Spleen (tissue), 11 donors: Measurements from ENCODE around the gene GLIS1. TPM values are rescaled to one million over a fixed set of nuclear protein-coding genes. Genes with fewer than 3 reads are reported as not detected.

Source experiments
- DNase-seq: peaks from one replicate; pipeline ENCODE4 v3.0.0-alpha.2; 2020
- H3K27ac ChIP-seq, 8 donors: fragments of 200-600 bp; sonication (generic) in 7 of 8; 1 replicate in 4 of 8; 2 replicates in 4 of 8; pipeline versions ENCODE4 v1.5.0 to v1.8.0; 2016 to 2021; ENCODE audit warnings: inconsistent platforms in 4 of 8, mild to moderate bottlenecking in 4 of 8, moderate library complexity in 1 of 8
- H3K27me3 ChIP-seq, 7 donors: fragments of 200-600 bp; sonication (generic) in 6 of 7; replicated peaks in 1 of 7; 1 replicate in 4 of 7; 2 replicates in 3 of 7; pipeline versions ENCODE4 v1.5.0 to v1.8.0; 2016 to 2021; ENCODE audit warnings: inconsistent platforms in 3 of 7, mild to moderate bottlenecking in 1 of 7
- H3K36me3 ChIP-seq, 6 donors: fragments of 200-600 bp; sonication (generic) in 5 of 6; 1 replicate in 4 of 6; 2 replicates in 2 of 6; pipeline versions ENCODE4 v1.5.0 to v1.8.0; 2016 to 2021; ENCODE audit warnings: inconsistent platforms in 2 of 6
- H3K4me1 ChIP-seq, 6 donors: fragments of 200-600 bp; sonication (generic) in 5 of 6; 1 replicate in 3 of 6; 2 replicates in 3 of 6; pipeline versions ENCODE4 v1.5.0 to v1.8.0; 2016 to 2021; ENCODE audit warnings: inconsistent platforms in 3 of 6
- H3K4me3 ChIP-seq, 8 donors: fragments of 200-600 bp; sonication (generic) in 7 of 8; 1 replicate in 4 of 8; 2 replicates in 4 of 8; pipeline versions ENCODE4 v1.5.0 to v1.8.0; 2016 to 2021; ENCODE audit warnings: inconsistent platforms in 4 of 8, mild to moderate bottlenecking in 4 of 8, moderate library complexity in 2 of 8
- H3K9me3 ChIP-seq, 8 donors: fragments of 200-600 bp; sonication (generic) in 7 of 8; 1 replicate in 4 of 8; 2 replicates in 4 of 8; pipeline versions ENCODE4 v1.5.0 to v1.8.0; 2016 to 2021; ENCODE audit warnings: inconsistent platforms in 4 of 8
- POLR2A ChIP-seq, 3 donors: fragments of 450-650 bp; IDR thresholded peaks; one replicate each; pipeline ENCODE4 v1.5.1; 2017; ENCODE audit warnings: antibody characterized with exemption in 3 of 3, mild to moderate bottlenecking in 1 of 3
- POLR2AphosphoS5 ChIP-seq, 3 donors: sonication (generic); formaldehyde crosslinking; IDR thresholded peaks; one replicate each; pipeline ENCODE4 v1.5.1; 2017; ENCODE audit warnings: antibody characterized with exemption in 3 of 3
- WGBS, 5 donors: extraction: QIAGEN DNeasy Blood & Tissue Kit in 3 of 5; methylation state at CpG; one replicate each; pipeline versions ENCODE4 v1.1.5 to v1.1.7; 2013 to 2018; 5-methylcytosine and 5-hydroxymethylcytosine counted together
- intact Hi-C: fragments of 100-400 bp; cut with DNase I; formaldehyde crosslinking; loops from one replicate; pipeline ENCODE4 v1.15.0; 2023; ENCODE audit warnings: low total_unique reads
- polyA plus RNA-seq, 3 donors: library from polyadenylated mRNA; stranded (reverse); fragments of 200-250 nt; gene quantifications; one replicate each; pipeline ENCODE4 v1.2.1, GENCODE V29; 2013
- total RNA-seq, 7 donors: library from RNA; depleted of rRNA in 3 of 7; stranded (reverse); fragments of >200 nt in 3 of 7; fragmentation: NEBNext Ultra II Directional in 4 of 7; extraction: Animal tissue kit (Norgen Biotek cat#: 25700) in 4 of 7; gene quantifications; one replicate each; pipeline versions ENCODE4 v1.1.0 to v1.2.1, GENCODE V29; 2016 to 2021
- TF ChIP-seq, protein P1 (sequence below), 11 experiments: fragments of 200-600 bp in 7 of 11; fragments of 450-650 bp in 4 of 11; sonication (generic) in 4 of 11; IDR thresholded peaks in 8 of 11; conservative IDR thresholded peaks in 3 of 11; 1 replicate in 7 of 11; 2 replicates in 4 of 11; pipeline versions ENCODE4 v1.4.0 to v1.8.0; 2016 to 2021; ENCODE audit warnings: antibody characterized with exemption in 11 of 11, inconsistent platforms in 4 of 11, mild to moderate bottlenecking in 1 of 11
- donor health status: healthy with polysubstance abuse.
- donor health status: DM: no; HTN: no; CAD: no; lungs with moderate emphysema.
- donor health status: DM: no; HTN: no; CAD: no.
- donor health status: Bipolar disorder and iron deficiency.
- donor health status: healthy.
- donor health status: DM: no; HTN: no; CAD: no.
- donor health status: DM: yes; HTN: yes; CAD: no.

GLIS1 gene
- total and polyA plus RNA-seq, 10 donors: 0.04 to 0.39 (median 0.26) TPM; not detected in 5

DNA sequence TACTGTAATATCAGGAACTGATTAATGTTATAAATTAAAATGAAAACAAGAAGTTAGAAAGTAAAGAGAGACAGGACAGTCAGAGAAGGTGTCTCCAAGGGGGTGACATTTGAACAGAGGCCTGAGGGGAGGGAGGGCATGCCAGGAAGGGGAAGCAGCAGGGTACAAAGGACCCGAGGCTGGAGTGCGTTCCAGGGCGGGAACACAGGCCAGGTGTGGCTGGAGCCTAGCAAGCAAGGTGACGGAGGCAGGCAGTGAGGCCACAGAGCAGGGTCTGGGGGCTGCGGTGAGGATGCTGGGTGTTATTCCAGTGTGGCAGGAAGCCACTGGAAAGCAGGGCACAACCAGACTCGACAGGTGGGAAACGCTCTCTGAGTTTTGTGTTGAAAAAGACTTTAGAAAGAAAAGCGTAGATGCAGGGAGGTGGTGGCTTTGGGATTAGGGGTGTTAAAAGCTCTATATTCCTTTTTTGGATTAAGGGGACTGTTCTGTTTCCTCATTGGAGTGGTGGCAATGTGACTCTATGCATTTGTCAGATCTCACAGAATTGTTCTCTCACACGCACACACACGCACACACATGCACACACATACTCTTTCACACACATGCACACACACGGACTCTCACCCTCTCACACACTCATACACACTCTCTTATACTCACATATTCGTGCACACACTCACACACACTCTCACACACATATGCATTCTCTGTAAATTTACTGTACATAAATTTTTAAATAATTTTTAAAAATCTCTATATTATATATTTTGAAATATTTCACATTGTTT lies 124.5 kb downstream of the GLIS1 start:
- intact Hi-C loops: no loop called here
- Histone ChIP-seq H3K4me3 (no peak overlapping the region), H3K27ac (no peak overlapping the region), H3K4me1 (no peaks in the 10 kb centered on the region), H3K9me3 (peaks cover 0 to 31% (median 28%) of the 10 kb centered on the region in 8 donors), H3K27me3 (peaks cover 0 to 4% (median 0%) of the 10 kb centered on the region in 7 donors), H3K36me3 (no peaks in the 10 kb centered on the region)
- 72 to 75% (median 72%) methylated on average over 12 of the region's 12 CpGs for WGBS, 5 donors
- peak; percentile 41 for DNase-seq
- TF ChIP-seq POLR2A (IDR thresholded peaks at IDR 0.05): no peak
- no peak for TF ChIP-seq POLR2AphosphoS5 (IDR thresholded peaks at IDR 0.05)
- TF ChIP-seq, protein P1, sequence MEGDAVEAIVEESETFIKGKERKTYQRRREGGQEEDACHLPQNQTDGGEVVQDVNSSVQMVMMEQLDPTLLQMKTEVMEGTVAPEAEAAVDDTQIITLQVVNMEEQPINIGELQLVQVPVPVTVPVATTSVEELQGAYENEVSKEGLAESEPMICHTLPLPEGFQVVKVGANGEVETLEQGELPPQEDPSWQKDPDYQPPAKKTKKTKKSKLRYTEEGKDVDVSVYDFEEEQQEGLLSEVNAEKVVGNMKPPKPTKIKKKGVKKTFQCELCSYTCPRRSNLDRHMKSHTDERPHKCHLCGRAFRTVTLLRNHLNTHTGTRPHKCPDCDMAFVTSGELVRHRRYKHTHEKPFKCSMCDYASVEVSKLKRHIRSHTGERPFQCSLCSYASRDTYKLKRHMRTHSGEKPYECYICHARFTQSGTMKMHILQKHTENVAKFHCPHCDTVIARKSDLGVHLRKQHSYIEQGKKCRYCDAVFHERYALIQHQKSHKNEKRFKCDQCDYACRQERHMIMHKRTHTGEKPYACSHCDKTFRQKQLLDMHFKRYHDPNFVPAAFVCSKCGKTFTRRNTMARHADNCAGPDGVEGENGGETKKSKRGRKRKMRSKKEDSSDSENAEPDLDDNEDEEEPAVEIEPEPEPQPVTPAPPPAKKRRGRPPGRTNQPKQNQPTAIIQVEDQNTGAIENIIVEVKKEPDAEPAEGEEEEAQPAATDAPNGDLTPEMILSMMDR (IDR thresholded peaks at IDR 0.05 in 8 of 11, conservative IDR thresholded peaks at IDR 0.05 in 3 of 11): no peak

DNA sequence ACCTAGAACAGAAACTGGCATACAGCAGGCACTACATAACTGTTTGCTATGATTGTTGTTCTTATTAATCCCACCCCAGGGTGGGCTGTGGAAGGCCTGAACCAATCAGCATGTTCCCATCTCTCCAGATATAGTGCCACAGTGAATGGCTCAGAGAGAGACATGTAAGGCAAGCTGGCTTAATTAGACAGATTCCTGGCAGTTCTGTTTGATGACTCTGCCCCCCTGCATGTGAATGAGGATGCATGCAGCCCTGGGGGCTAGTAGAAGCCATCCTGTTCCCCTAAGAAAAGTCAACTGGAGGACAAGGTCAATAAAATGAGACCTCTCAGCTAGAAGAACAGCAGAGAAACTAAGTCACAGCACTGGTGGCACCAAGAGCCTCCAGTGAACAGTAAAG lies 130.3 kb downstream of the GLIS1 start:
- peaks cover 0 to 5% (median 0%) of the 10 kb centered on the region in 7 donors for H3K27me3 ChIP-seq
- no peaks in the 10 kb centered on the region for H3K36me3 ChIP-seq
- H3K27ac ChIP-seq: no peak overlapping the region
- TF ChIP-seq POLR2A (IDR thresholded peaks at IDR 0.05) (no peak), POLR2AphosphoS5 (IDR thresholded peaks at IDR 0.05) (no peak)
- TF ChIP-seq, protein P1 (IDR thresholded peaks at IDR 0.05 in 8 of 11, conservative IDR thresholded peaks at IDR 0.05 in 3 of 11): no peak
- H3K4me3 ChIP-seq: no peak overlapping the region
- H3K9me3 ChIP-seq: peaks cover 0 to 33% (median 30%) of the 10 kb centered on the region in 8 donors
- intact Hi-C loops: no loop called here
- peak; percentile 15 for DNase-seq
- no peaks in the 10 kb centered on the region for H3K4me1 ChIP-seq

DNA sequence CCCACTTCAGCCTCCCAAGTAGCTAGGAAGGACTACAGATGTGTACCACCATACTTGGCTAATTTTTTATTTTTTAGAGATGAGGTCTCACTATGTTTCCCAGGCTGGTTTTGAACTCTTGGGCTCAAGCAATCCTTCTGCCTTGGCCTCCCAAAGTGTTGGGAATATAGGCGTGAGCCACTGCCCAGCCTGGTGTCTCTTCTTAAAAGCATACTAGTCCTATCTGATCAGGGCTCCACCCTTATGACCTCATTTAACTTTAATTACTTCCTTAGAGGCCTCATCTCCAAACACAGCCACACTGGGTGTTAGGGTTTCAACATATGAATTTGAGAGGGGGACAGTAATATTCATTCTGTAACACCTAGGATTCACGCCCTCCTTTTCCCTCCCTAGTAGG lies 130.9 kb downstream of the GLIS1 start:
- intact Hi-C loops: no loop called here
- Histone ChIP-seq H3K4me3 (no peak overlapping the region), H3K9me3 (peaks cover 0 to 33% (median 30%) of the 10 kb centered on the region in 8 donors), H3K4me1 (no peaks in the 10 kb centered on the region), H3K27ac (no peak overlapping the region), H3K36me3 (no peaks in the 10 kb centered on the region), H3K27me3 (peaks cover 0 to 5% (median 0%) of the 10 kb centered on the region in 7 donors)
- no peak for TF ChIP-seq POLR2A (IDR thresholded peaks at IDR 0.05)
- TF ChIP-seq, protein P1 (IDR thresholded peaks at IDR 0.05 in 8 of 11, conservative IDR thresholded peaks at IDR 0.05 in 3 of 11): no peak
- WGBS, 5 donors: 86 to 97% (median 95%) methylated on average over 2 of the region's 2 CpGs
- peak; percentile 4 for DNase-seq

DNA sequence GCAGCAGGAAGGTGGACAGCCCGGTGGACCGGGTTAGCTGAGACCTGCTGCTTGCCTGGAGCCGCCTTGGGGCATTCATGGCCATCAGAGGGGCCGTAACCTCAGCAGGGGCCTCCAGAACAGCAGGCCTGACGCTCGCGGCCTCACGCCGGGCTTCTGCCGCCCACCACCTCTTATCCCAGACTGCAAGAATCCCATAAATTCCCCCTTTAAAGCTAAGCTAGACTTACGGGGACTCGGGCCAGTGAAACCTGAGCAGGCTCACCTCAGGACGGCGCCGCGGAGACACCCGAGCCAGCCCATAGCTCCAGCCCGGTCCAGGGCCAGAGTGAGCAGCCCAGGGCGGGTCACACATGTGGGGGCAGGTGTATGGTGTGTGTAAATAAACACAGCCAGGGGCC lies 132.3 kb downstream of the GLIS1 start:
- Histone ChIP-seq H3K4me3 (no peak overlapping the region), H3K9me3 (peaks cover 0 to 25% (median 25%) of the 10 kb centered on the region in 8 donors), H3K27ac (no peak overlapping the region), H3K4me1 (no peaks in the 10 kb centered on the region), H3K27me3 (peaks cover 0 to 5% (median 0%) of the 10 kb centered on the region in 7 donors), H3K36me3 (no peaks in the 10 kb centered on the region)
- TF ChIP-seq POLR2A (IDR thresholded peaks at IDR 0.05) (no peak), POLR2AphosphoS5 (IDR thresholded peaks at IDR 0.05) (no peak)
- TF ChIP-seq, protein P1 (IDR thresholded peaks at IDR 0.05 in 8 of 11, conservative IDR thresholded peaks at IDR 0.05 in 3 of 11): no peak
- peak; percentile 59 for DNase-seq
- WGBS, 5 donors: 78 to 85% (median 81%) methylated on average over 14 to 19 of the region's 19 CpGs
- intact Hi-C loops: no loop called here
